GM03348 (cell line): Measurements from ENCODE around the gene TSPYL4.

Experiments
- DNase-seq: peaks from one replicate; pipeline ENCODE4 v3.0.0; 2012; ENCODE audit warnings: low spot score

Gene TSPYL4

GRCh38 chr6:116221911-116222310, 32.0 kb downstream of the TSPYL4 start:
- no peak for DNase-seq

GRCh38 chr6:116221067-116221466, 32.8 kb downstream of the TSPYL4 start:
- peak; percentile 26 for DNase-seq

- no peak for DNase-seq
Observed at GRCh38 chr6:116218866-116219265, 35.0 kb downstream of the TSPYL4 start.

GRCh38 chr6:116218172-116218633, 35.7 kb downstream of the TSPYL4 start:
- peak; percentile 9 for DNase-seq

- peak; percentile 49 for DNase-seq
Observed at GRCh38 chr6:116217069-116217468, 36.8 kb downstream of the TSPYL4 start.

GRCh38 chr6:116215414-116215813, 38.5 kb downstream of the TSPYL4 start:
- no peak for DNase-seq

GRCh38 chr6:116214681-116215080, 39.2 kb downstream of the TSPYL4 start:
- no peak for DNase-seq

- DNase-seq: peak; percentile 26
Observed at GRCh38 chr6:116210750-116211425, 43.0 kb downstream of the TSPYL4 start.

GRCh38 chr6:116210316-116210715, 43.6 kb downstream of the TSPYL4 start:
- DNase-seq: no peak

- no peak for DNase-seq
Observed at GRCh38 chr6:116208056-116208785, 45.7 kb downstream of the TSPYL4 start.

- no peak for DNase-seq
Observed at GRCh38 chr6:116206231-116206903, 47.5 kb downstream of the TSPYL4 start.

GRCh38 chr6:116205281-116205680, 48.6 kb downstream of the TSPYL4 start:
- DNase-seq: no peak

GRCh38 chr6:116201538-116201937, 52.3 kb downstream of the TSPYL4 start:
- no peak for DNase-seq

- DNase-seq: no peak
Observed at GRCh38 chr6:116200619-116201249, 53.1 kb downstream of the TSPYL4 start.
